Measurements from ENCODE around the gene PPM1J. TPM values are rescaled to one million over a fixed set of nuclear protein-coding genes. Genes with fewer than 3 reads are reported as not detected.

Gene PPM1J
- total RNA-seq, 1 experiment from 2014 or later: 19.3 TPM

- TF ChIP-seq PREB (CRISPR knock-in tag; IDR thresholded peaks at IDR 0.05; ENCODE audit: borderline replicate concordance) (no peak), TP53 (CRISPR knock-in tag; IDR thresholded peaks at IDR 0.05) (no peak), FOXK1 (CRISPR knock-in tag; IDR thresholded peaks at IDR 0.05) (no peak), ELF4 (CRISPR knock-in tag; IDR thresholded peaks at IDR 0.05; ENCODE audit: low read depth) (no peak), ZNF317 (CRISPR knock-in tag; IDR thresholded peaks at IDR 0.05; ENCODE audit: borderline replicate concordance, low read depth) (no peak), JAZF1 (CRISPR knock-in tag; IDR thresholded peaks at IDR 0.05) (no peak)
Measured at GRCh38 chr1:112711041-112711440, 4.1 kb downstream of the PPM1J start (continued).

- ATAC-seq (no peak), DNase-seq (ENCODE audit: low spot score) (no peak)
- H3K36me3 Mint-ChIP-seq: peaks cover 4% of the 10 kb centered on the region
- ChIA-PET CTCF (interaction anchor here (0.6 to 1.3 kb wide), 6 partner anchors 9 to 451 kb away, joined by 3 to 6 read pairs (median 3); partner anchors contain the start of gene MOV10), POLR2A (no interaction called here)
- no peak overlapping the region for H3K4me3 Mint-ChIP-seq
- H3K9me3 Mint-ChIP-seq: no peaks in the 10 kb centered on the region
- H3K4me1 Mint-ChIP-seq: peaks cover 49% of the 10 kb centered on the region
- no peak overlapping the region for H3K27ac Mint-ChIP-seq
- peaks cover 21% of the 10 kb centered on the region for H3K27me3 Mint-ChIP-seq (ENCODE audit: low read depth)
- TF ChIP-seq MYBL2 (CRISPR knock-in tag; IDR thresholded peaks at IDR 0.05) (no peak), E2F1 (CRISPR knock-in tag; IDR thresholded peaks at IDR 0.05) (no peak), IRF2 (CRISPR knock-in tag; IDR thresholded peaks at IDR 0.05; ENCODE audit: borderline replicate concordance, low read depth) (no peak), PRDM15 (CRISPR knock-in tag; IDR thresholded peaks at IDR 0.05) (no peak), ATF6 (CRISPR knock-in tag; IDR thresholded peaks at IDR 0.05) (no peak), E2F5 (CRISPR knock-in tag; IDR thresholded peaks at IDR 0.05) (no peak), TCF7 (CRISPR knock-in tag; IDR thresholded peaks at IDR 0.05; ENCODE audit: low read depth) (no peak), USF2 (CRISPR knock-in tag; IDR thresholded peaks at IDR 0.05) (no peak), CTCF (IDR thresholded peaks at IDR 0.05) (no peak), AR (CRISPR knock-in tag; IDR thresholded peaks at IDR 0.05) (no peak), OVOL2 (CRISPR knock-in tag; IDR thresholded peaks at IDR 0.05; ENCODE audit: borderline replicate concordance) (no peak)
Measured at GRCh38 chr1:112710586-112710985, 4.5 kb downstream of the PPM1J start.
